ENCODE results near the gene CIB4.
"Not testable (repeated sequence)": the region's sequence is repeated elsewhere in the genome, so short reads cannot be mapped to it uniquely, and the experiment has no call there.

CIB4 gene

GRCh38 chr2:26665296-26665695, 24.1 kb upstream of the CIB4 start:
- not testable (repeated sequence) for DNase-seq

GRCh38 chr2:26660363-26660962, 19.3 kb upstream of the CIB4 start:
- no peak for DNase-seq

DNA sequence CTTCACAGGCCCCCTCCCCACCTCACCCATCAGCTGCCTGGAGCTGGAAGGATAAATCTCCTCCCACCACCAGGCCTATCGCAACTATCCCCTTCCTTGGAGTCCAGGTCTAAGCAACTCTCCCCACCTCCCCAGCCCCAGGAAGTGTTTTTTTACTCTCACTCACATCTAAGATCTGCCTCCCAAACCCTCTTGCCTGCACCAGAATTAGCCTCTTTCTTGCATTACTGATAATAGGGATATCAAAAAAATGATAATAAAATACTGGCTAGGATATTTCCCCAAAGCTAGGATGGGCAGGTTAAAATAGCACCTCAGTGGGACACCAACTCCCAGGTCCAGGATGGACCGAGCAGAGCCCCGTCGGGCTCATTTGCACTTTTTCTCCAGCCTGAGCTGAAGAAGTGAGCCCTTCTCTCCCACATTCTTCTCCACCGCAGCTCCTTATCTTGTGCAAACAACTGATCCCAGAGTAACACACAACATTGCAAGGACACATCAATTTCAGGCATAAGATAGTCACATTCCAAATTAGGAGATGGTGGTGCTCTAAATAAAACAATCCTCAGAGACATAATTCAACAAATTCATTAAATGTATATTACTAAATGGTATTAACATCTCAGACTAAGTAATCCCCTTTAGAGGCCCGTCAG, 17.7 kb upstream of the CIB4 start:
- DNase-seq = no peak

DNA sequence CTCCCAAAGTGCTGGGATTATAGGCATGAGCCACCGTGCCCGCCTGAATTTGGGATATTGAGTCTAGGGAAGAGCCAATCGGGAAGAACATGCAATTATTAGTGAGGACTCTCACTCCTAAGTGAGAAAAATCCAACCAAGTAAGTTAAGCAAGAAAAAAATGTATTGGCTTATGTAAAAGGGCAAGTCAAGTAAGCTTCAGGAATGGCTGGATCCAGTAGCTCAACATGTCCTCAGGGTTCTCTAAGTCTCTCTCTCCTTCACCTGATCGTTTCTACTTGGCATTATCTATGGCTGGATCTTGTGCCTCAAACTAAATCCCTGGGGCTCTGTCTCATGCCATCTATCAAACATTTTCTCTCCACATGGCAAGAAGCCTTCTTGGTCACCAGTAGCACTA, 16.1 kb upstream of the CIB4 start:
- DNase-seq = no peak

DNA sequence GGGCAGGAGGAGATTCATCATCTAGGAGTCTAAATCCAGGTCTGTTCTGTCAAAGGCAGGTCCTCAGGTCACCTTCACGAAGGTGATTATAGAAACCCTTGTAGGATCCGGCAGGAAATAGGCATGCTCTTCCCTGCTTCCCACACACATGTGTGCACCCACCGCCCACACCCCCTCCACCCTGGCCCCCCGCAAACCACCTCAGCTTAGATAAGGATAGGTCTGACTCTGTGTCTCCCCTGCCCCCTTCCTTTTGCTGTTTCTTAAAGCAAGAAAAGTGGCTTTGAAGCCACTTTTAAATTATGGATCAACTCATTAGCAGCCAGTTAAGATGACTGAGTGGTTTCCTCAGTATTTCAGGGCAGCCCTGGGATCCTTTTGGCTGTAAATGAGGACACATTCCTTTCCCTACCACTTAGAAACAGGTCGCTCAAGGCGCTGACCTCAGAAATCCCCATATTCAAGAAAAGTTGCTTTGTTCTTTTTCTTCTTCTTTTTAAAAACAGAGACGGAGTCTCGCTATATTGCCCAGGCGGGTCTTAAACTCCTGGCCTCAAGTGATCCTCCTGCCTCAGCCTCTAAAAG, 14.5 kb upstream of the CIB4 start:
- DNase-seq = no peak

DNA sequence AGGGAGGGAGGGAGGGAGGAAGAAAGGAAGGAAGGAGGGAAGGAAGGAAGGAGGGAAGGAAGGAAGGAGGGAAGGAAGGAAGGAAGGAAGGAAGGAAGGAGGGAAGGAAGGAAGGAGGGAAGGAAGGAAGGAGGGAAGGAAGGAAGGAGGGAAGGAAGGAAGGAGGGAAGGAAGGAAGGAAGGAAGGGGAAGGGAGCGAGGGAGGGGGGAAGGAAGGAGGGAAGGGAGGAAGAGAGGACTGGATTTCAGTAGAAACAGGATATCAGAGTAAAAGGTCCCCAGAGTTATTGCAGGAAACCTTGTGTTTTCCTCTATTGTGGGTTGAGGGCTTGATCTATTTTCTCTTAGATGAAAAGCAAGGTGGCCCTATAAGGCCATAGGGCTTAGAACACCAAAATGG, 14.0 kb upstream of the CIB4 start:
- DNase-seq = not testable (repeated sequence)

GRCh38 chr2:26654061-26654340, 12.8 kb upstream of the CIB4 start:
- no peak for DNase-seq

DNA sequence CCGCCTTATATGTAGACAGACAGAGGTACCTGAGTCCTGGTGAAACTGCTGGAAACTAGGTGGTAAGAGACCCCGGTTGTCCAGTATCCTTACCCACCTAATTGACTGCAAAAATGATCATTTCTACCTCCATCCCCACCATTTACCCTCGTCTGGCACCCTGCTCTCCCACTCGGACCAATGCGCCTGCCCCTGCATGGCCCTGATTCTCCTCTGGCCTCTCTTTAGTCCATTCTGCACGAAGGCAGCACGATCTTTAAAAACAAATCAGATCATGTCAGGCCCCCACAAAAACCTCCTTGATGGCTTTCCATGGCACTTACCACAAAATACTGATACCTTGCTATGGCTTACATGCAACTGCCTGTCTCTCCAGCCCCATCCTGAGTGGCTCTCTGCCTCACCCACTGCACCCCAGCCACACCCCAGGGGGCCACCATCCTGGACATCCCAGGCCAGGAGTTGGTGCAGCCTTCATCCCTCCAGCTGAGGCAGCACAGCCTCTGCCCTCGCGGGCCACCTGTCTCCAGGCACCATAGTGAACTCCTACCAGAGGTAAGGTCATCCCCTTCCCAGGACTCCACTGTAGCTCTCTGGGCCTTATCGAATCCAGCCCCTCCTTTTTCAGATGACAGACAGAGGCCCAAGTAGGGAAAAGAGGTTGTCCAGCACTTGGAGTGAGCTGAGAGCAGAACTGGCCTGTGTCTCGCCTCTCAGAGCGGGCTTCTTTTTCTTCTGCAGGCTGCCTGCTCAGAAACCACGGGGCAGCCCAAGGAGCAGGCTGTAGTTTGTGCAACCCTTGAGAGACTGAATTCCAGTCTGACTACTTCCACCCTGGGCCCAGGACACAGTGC, 12.3 kb upstream of the CIB4 start:
- DNase-seq = no peak

DNA sequence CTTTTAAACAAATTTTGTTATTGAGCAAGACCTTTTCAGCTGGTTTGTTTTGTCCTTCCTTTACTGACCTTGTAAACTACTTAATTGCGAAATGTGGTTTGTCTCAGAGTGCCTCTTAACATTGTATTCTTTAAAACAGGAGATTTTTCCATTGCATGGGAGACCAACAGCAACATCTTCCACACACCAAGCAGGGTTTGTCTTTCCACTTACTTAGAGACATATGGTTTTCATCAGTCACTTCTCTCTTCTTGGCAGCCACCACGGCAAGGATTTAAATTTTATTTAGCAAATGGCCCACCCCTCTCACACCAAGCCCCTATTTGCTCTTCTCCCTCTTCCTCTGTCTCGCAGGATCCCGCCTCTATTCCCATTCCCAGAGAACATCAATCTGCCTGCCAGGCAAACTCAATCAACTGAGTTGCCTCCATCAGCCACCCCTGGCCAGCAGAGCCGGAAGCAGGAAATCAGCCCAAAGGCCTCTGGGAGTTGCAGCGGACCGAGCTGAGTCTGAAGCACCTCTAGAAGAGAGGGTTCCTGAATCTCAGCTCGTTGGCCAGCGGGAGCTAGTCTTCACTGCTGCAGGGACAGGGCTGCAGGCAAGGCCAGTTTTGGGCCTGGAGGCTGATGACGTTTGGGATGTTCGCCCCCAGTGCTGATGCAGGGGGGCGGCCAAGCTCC, 11.3 kb upstream of the CIB4 start:
- DNase-seq = no peak

GRCh38 chr2:26651799-26652198, 10.6 kb upstream of the CIB4 start:
- DNase-seq = no peak

DNA sequence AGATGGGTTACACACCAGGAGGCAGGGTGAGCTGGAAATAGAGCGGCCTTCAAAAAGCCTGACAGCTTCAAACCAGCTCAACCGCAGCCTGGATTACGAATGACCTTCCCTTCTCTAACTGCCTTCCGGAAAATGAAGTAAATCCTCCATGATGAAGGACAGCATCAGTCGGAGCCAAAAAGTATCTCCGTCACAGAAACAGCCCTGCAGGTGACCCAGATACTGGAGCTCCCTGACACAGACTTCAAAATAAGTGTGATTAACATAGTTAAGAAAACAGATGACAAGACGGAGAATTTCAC, 10.3 kb upstream of the CIB4 start:
- no peak for DNase-seq

- DNase-seq = no peak
Measured at GRCh38 chr2:26650713-26651469, 9.7 kb upstream of the CIB4 start.

- DNase-seq = no peak
Measured at GRCh38 chr2:26649992-26650712, 9.0 kb upstream of the CIB4 start.

DNA sequence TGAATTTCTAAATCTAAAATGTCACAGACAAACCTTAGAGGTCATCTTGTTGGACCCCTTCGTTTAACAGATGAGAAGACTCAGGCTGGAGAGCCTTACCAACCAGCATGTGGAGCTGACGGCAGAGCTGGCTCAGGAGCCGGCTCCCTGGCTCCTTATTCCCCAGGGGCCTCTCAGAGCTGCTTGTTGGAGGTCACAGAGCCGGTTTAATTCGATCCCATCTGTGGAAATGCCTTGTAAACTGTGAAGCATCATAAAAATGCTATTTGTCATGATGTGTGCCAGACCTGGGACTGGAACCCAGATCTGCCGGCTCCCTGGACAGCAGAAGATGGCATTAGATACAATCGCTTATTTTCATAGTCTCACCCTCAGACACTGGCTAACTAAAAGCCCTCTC, 8.2 kb upstream of the CIB4 start:
- DNase-seq = peak in 1 of 2 experiments; percentile 61

DNA sequence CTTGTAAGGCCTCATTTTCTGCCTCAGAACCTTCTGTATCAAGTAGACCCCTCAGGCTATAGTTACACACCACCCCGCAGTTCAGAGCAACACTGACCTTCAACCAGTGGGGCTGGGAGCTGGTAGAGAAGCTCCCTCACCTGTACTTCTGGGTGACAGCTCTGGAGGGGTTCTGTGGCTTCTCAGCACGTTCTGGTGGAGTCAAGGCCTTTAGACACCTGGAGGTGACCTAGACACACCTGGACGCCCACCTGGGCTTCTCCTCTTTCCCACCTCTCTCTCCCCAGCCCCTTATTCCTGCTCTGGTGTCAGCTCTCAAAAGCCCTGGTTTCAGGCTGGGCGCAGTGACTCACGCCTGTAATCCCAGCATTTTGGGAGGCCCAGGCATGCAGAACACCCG, 7.3 kb upstream of the CIB4 start:
- DNase-seq = no peak

- DNase-seq = no peak
Measured at GRCh38 chr2:26647981-26648380, 6.8 kb upstream of the CIB4 start.

DNA sequence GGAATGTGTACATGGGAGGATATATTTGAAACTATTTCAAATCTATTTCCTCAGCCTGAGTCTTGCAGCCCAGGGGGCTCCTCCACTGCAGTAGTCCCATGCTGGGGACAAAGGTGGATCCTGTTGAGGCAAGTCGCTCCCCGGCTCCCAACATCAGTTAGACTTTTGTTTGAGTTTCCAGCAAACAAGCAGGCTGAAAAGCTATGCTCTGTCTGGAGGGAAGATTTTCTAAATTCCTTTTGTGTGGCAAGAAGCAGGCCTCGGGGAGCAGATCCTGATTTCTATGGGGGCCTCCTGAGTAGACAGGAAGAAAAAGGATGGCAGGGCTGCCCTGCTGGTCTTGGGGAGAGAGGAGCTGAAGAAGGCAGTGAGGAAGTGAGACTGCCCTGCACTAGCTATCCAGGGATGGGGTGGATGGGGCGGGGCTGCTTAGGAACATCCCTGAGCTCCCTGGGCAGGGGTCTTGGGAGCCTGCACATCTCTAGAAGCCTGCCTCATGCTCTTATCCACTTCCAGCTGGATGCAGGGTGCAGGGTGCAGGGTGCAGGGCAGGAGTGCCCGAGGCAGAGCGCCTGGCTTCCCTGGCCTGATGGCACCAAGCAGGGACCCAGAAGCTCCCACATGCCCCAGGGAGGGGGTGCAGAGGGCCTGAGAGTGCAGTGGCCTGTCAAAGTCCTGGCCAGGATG, 6.0 kb upstream of the CIB4 start:
- no peak for DNase-seq

DNA sequence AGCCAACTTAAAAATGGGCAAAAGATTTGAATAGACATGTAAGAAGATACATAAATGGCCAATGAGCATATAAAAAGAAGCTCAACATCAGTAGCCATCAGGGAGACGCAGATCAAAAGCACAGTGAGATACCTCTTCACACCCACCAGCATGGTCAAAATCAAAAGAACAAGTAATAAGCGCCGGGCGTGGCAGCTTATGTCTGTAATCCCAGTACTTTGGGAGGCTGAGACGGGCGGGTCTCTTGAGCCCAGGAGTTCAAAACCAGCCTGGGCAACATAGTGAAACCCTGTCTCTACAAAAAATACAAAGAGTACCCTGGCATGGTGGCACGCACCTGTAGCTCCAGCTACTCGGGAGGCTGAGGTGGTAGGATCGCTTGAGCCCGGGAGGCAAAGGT, 4.6 kb upstream of the CIB4 start:
- DNase-seq = no peak

DNA sequence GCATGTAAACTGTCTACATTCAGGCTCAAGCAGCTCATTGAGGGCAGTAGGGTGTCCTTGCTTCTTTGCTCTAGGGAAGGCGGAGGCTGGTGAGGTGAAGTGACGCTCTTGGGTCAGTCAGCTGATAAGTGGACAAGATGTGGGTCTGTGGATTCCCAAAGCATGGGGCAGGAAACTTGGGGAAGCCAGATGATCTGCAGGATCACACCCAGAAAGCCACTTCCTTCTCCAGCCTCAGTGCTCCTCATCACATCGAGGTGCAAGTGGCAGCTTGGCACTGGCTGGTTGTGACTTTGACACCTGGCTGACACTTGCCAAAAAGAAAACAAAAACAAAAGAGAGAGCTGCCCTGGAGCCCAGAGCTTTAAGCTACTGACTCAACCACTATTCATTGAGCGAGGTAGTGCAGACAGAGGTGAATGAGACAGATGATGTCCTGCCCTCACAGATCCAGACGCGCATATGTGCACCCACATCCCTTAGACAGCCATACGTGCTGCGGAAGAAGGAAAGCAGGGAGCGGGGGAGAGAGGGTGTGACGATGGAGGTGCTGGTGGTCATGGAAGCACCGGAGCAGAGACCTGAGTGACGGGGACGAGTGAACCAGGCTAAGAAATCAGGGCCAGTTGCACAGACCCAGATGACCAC, 3.1 kb upstream of the CIB4 start:
- no peak for DNase-seq

DNA sequence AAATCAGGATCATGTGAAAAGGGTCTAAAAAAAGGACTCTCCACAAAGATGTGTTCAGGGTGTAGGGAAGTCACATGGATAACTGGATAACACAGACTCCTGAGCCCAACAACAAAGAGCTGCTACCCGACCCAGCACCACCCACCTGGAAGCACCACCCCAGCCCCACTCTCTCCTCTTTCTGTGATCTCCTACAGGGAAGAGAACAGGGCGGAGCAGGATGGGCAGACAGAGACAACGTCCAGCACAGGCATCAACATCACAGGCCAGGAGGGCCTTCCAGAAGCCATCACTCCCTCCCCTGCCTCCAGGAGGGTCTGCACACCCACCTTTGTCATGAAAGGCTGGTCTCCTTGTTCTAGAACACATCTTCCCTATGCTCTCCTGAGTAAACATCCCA, 1.3 kb upstream of the CIB4 start:
- DNase-seq = no peak

- no peak for DNase-seq
Measured at GRCh38 chr2:26640331-26640745, 828 bp downstream of the CIB4 start.
